Measurements from ENCODE around the gene BCCIP.

BCCIP gene

GRCh38 chr10:125788156-125789034 is 35.0 kb upstream of the BCCIP start:
- TF ChIP-seq CTCF (IDR thresholded peaks at IDR 0.05; ENCODE audit: extremely low read depth, missing control alignments) = no peak
- DNase-seq (ENCODE audit: low spot score) = no peak

- no peak for DNase-seq (ENCODE audit: low spot score)
- TF ChIP-seq CTCF (IDR thresholded peaks at IDR 0.05; ENCODE audit: extremely low read depth, missing control alignments) = no peak
Measured at GRCh38 chr10:125792342-125793300, 30.7 kb upstream of the BCCIP start.

- TF ChIP-seq CTCF (IDR thresholded peaks at IDR 0.05; ENCODE audit: extremely low read depth, missing control alignments) = no peak
- no peak for DNase-seq (ENCODE audit: low spot score)
Measured at GRCh38 chr10:125795128-125795527, 28.2 kb upstream of the BCCIP start.

GRCh38 chr10:125795637-125796190 is 27.6 kb upstream of the BCCIP start:
- no peak for DNase-seq (ENCODE audit: low spot score)
- no peak for TF ChIP-seq CTCF (IDR thresholded peaks at IDR 0.05; ENCODE audit: extremely low read depth, missing control alignments)

- no peak for DNase-seq (ENCODE audit: low spot score)
- TF ChIP-seq CTCF (IDR thresholded peaks at IDR 0.05; ENCODE audit: extremely low read depth, missing control alignments) = no peak
Measured at GRCh38 chr10:125797424-125797823, 25.9 kb upstream of the BCCIP start.

GRCh38 chr10:125797994-125798662 is 25.2 kb upstream of the BCCIP start:
- no peak for TF ChIP-seq CTCF (IDR thresholded peaks at IDR 0.05; ENCODE audit: extremely low read depth, missing control alignments)
- no peak for DNase-seq (ENCODE audit: low spot score)

All from GM20000 (cell line).